ENCODE results near the gene DOCK4. TPM values are rescaled to one million over a fixed set of nuclear protein-coding genes. Genes with fewer than 3 reads are reported as not detected.

Gene DOCK4
- total RNA-seq, 1 donor from 2014 or later, result 4.5 TPM

GRCh38 chr7:111780527-111780926 lies 425.7 kb downstream of the DOCK4 start:
- no peak for TF ChIP-seq CTCF (IDR thresholded peaks at IDR 0.05; ENCODE audit: insufficient read depth, low read length, severe bottlenecking)
- H3K27me3 ChIP-seq (ENCODE audit: control insufficient read depth, insufficient read depth, low read length), result no peaks in the 10 kb centered on the region
- no peak for DNase-seq (ENCODE audit: low read depth)
- FAIRE-seq, result no peak
- H3K4me3 ChIP-seq (ENCODE audit: low read depth, low read length), result no peak overlapping the region
- H3K36me3 ChIP-seq (ENCODE audit: control insufficient read depth, insufficient read depth, low read length), result no peaks in the 10 kb centered on the region

GRCh38 chr7:111775206-111775605 lies 431.0 kb downstream of the DOCK4 start:
- Histone ChIP-seq H3K36me3 (ENCODE audit: control insufficient read depth, insufficient read depth, low read length) (no peaks in the 10 kb centered on the region), H3K27me3 (ENCODE audit: control insufficient read depth, insufficient read depth, low read length) (no peaks in the 10 kb centered on the region), H3K4me3 (ENCODE audit: low read depth, low read length) (no peak overlapping the region)
- FAIRE-seq, result no peak
- DNase-seq (ENCODE audit: low read depth), result no peak
- TF ChIP-seq CTCF (IDR thresholded peaks at IDR 0.05; ENCODE audit: insufficient read depth, low read length, severe bottlenecking), result no peak

- Histone ChIP-seq H3K4me3 (ENCODE audit: low read depth, low read length) (no peak overlapping the region), H3K36me3 (ENCODE audit: control insufficient read depth, insufficient read depth, low read length) (no peaks in the 10 kb centered on the region), H3K27me3 (ENCODE audit: control insufficient read depth, insufficient read depth, low read length) (no peaks in the 10 kb centered on the region)
- DNase-seq (ENCODE audit: low read depth) (no peak), FAIRE-seq (no peak)
- TF ChIP-seq CTCF (IDR thresholded peaks at IDR 0.05; ENCODE audit: insufficient read depth, low read length, severe bottlenecking), result no peak
Observed at GRCh38 chr7:111772716-111773115, 433.5 kb downstream of the DOCK4 start.

GRCh38 chr7:111771638-111772037 lies 434.6 kb downstream of the DOCK4 start:
- DNase-seq (ENCODE audit: low read depth), result no peak
- Histone ChIP-seq H3K36me3 (ENCODE audit: control insufficient read depth, insufficient read depth, low read length) (no peaks in the 10 kb centered on the region), H3K4me3 (ENCODE audit: low read depth, low read length) (no peak overlapping the region), H3K27me3 (ENCODE audit: control insufficient read depth, insufficient read depth, low read length) (no peaks in the 10 kb centered on the region)
- no peak for FAIRE-seq
- no peak for TF ChIP-seq CTCF (IDR thresholded peaks at IDR 0.05; ENCODE audit: insufficient read depth, low read length, severe bottlenecking)

- Histone ChIP-seq H3K27me3 (ENCODE audit: control insufficient read depth, insufficient read depth, low read length) (no peaks in the 10 kb centered on the region), H3K36me3 (ENCODE audit: control insufficient read depth, insufficient read depth, low read length) (no peaks in the 10 kb centered on the region), H3K4me3 (ENCODE audit: low read depth, low read length) (no peak overlapping the region)
- TF ChIP-seq CTCF (IDR thresholded peaks at IDR 0.05; ENCODE audit: insufficient read depth, low read length, severe bottlenecking), result no peak
- DNase-seq (ENCODE audit: low read depth), result no peak
- no peak for FAIRE-seq
Observed at GRCh38 chr7:111770116-111770515, 436.1 kb downstream of the DOCK4 start.
